OCI-LY3 (cell line): ENCODE measurements around the gene MEX3D.

Experiments used
- H2AFZ ChIP-seq: fragments of 200-600, 300-600 bp; shearing (Covaris generic); 2 replicates; pipeline ENCODE4 v1.6.0; 2014; ENCODE audit warnings: antibody characterized with exemption, low read depth, low read length
- H3K27ac ChIP-seq: fragments of 200-600, 300-600 bp; sonication (generic); 2 replicates; pipeline ENCODE4 v1.5.1; 2014; ENCODE audit warnings: mild to moderate bottlenecking, low read length, moderate library complexity, mixed read lengths
- H3K27me3 ChIP-seq: fragments of 200-600, 300-600 bp; sonication (generic); 2 replicates; pipeline ENCODE4 v1.6.1; 2014; ENCODE audit warnings: low read depth, low read length, mixed read lengths
- H3K36me3 ChIP-seq: fragments of 200-600, 300-600 bp; sonication (generic); replicated peaks from 2 replicates; pipeline ENCODE3; 2014; ENCODE audit warnings: low read depth, low read length, mixed read lengths
- H3K4me1 ChIP-seq: fragments of 300-600, 200-600 bp; sonication (generic); 2 replicates; pipeline ENCODE4 v1.6.1; 2014; ENCODE audit warnings: low read length, mixed read lengths
- H3K4me2 ChIP-seq: fragments of 200-600, 300-600 bp; sonication (generic); 2 replicates; pipeline ENCODE4 v1.6.1; 2014; ENCODE audit warnings: low read length, mixed read lengths
- H3K4me3 ChIP-seq: fragments of 300-600, 200-600 bp; sonication (generic); 2 replicates; pipeline ENCODE4 v1.5.1; 2014; ENCODE audit warnings: antibody characterized with exemption, mild to moderate bottlenecking, low read length, moderate library complexity
- H3K79me2 ChIP-seq: fragments of 300-600, 200-600 bp; shearing (Covaris generic); 2 replicates; pipeline ENCODE4 v1.6.1; 2014; ENCODE audit warnings: mild to moderate bottlenecking, low read length, mixed read lengths
- H3K9ac ChIP-seq: fragments of 300-600, 200-600 bp; shearing (Covaris generic); 2 replicates; pipeline ENCODE4 v1.6.0; 2014; ENCODE audit warnings: mild to moderate bottlenecking, low read length, moderate library complexity
- H3K9me3 ChIP-seq: fragments of 200-600, 300-600 bp; shearing (Covaris generic); 2 replicates; pipeline ENCODE4 v1.6.1; 2014; ENCODE audit warnings: low read length, mixed read lengths; ENCODE audit not compliant: insufficient read depth
- H4K20me1 ChIP-seq: fragments of 200-600, 300-600 bp; sonication (generic); 2 replicates; pipeline ENCODE4 v1.6.1; 2016; ENCODE audit warnings: low read length, mixed read lengths; ENCODE audit not compliant: insufficient read depth
- CTCF ChIP-seq: fragments of 200-600, 300-600 bp; sonication (generic); IDR thresholded peaks from 2 replicates; pipeline ENCODE4 v1.5.1; 2014; ENCODE audit warnings: antibody characterized with exemption, low read length, low read depth
- EZH2phosphoT487 ChIP-seq: fragments of 200-600 bp; shearing (Covaris generic); IDR thresholded peaks from 2 replicates; pipeline ENCODE4 v1.6.1; 2018; ENCODE audit warnings: antibody characterized with exemption, mixed run types, low read depth

Gene MEX3D

GRCh38 chr19:1555487-1556389 is 12.4 kb downstream of the MEX3D start:
- no peaks in the 10 kb centered on the region for H3K4me1 ChIP-seq
- H3K9ac ChIP-seq: no peak overlapping the region
- no peak overlapping the region for H3K4me2 ChIP-seq
- H3K9me3 ChIP-seq: no peaks in the 10 kb centered on the region
- H3K27me3 ChIP-seq: no peaks in the 10 kb centered on the region
- H2AFZ ChIP-seq: no peak overlapping the region
- no peaks in the 10 kb centered on the region for H4K20me1 ChIP-seq
- no peaks in the 10 kb centered on the region for H3K36me3 ChIP-seq
- H3K79me2 ChIP-seq: no peaks in the 10 kb centered on the region
- no peak overlapping the region for H3K4me3 ChIP-seq
- TF ChIP-seq EZH2phosphoT487: no peak
- no peak for TF ChIP-seq CTCF
- no peak overlapping the region for H3K27ac ChIP-seq

GRCh38 chr19:1554968-1555367 is 13.2 kb downstream of the MEX3D start:
- Histone ChIP-seq H3K27me3 (no peaks in the 10 kb centered on the region), H3K36me3 (no peaks in the 10 kb centered on the region), H2AFZ (no peak overlapping the region), H3K4me3 (no peak overlapping the region), H3K27ac (no peak overlapping the region), H3K4me1 (no peaks in the 10 kb centered on the region), H3K9ac (no peak overlapping the region), H3K9me3 (no peaks in the 10 kb centered on the region), H3K4me2 (no peak overlapping the region), H3K79me2 (no peaks in the 10 kb centered on the region), H4K20me1 (no peaks in the 10 kb centered on the region)
- TF ChIP-seq EZH2phosphoT487: no peak
- no peak for TF ChIP-seq CTCF

GRCh38 chr19:1553415-1553814 is 14.7 kb downstream of the MEX3D start:
- TF ChIP-seq CTCF: no peak
- no peak for TF ChIP-seq EZH2phosphoT487
- H3K27ac ChIP-seq: no peak overlapping the region
- H3K9me3 ChIP-seq: no peaks in the 10 kb centered on the region
- no peak overlapping the region for H3K9ac ChIP-seq
- peaks cover 3% of the 10 kb centered on the region; the same call in 1 of the 2 replicates for H3K27me3 ChIP-seq
- no peak overlapping the region for H3K4me3 ChIP-seq
- H3K36me3 ChIP-seq: no peaks in the 10 kb centered on the region
- no peak overlapping the region for H3K4me2 ChIP-seq
- no peaks in the 10 kb centered on the region for H4K20me1 ChIP-seq
- no peaks in the 10 kb centered on the region for H3K79me2 ChIP-seq
- no peak overlapping the region for H2AFZ ChIP-seq
- H3K4me1 ChIP-seq: peaks cover 7% of the 10 kb centered on the region

GRCh38 chr19:1551068-1552040 is 16.8 kb downstream of the MEX3D start:
- H3K27ac ChIP-seq: no peak overlapping the region
- H3K4me1 ChIP-seq: peaks cover 12% of the 10 kb centered on the region
- H4K20me1 ChIP-seq: no peaks in the 10 kb centered on the region
- TF ChIP-seq CTCF (no peak), EZH2phosphoT487 (no peak)
- no peaks in the 10 kb centered on the region for H3K9me3 ChIP-seq
- no peak overlapping the region for H3K9ac ChIP-seq
- peaks cover 3% of the 10 kb centered on the region; the same call in 1 of the 2 replicates for H3K27me3 ChIP-seq
- no peaks in the 10 kb centered on the region for H3K36me3 ChIP-seq
- H3K79me2 ChIP-seq: no peaks in the 10 kb centered on the region
- H3K4me2 ChIP-seq: no peak overlapping the region
- H2AFZ ChIP-seq: no peak overlapping the region
- no peak overlapping the region for H3K4me3 ChIP-seq
